HG03095 (cell line): ENCODE results near the gene LIPT2.
"Not testable (repeated sequence)": the region's sequence is repeated elsewhere in the genome, so short reads cannot be mapped to it uniquely, and the experiment has no call there.

Experiments used
- ATAC-seq: cut with Tn5 transposase; IDR thresholded peaks from one replicate; pipeline ENCODE4 v1.9.1; 2021; ENCODE audit warnings: moderate library complexity; ENCODE audit not compliant: unreplicated experiment

LIPT2 gene

GRCh38 chr11:74492974-74493790 lies at the start of gene LIPT2:
Gene LIPT2, minus strand, starts transcription at chr11:74493724. Its CDS starts 21 bp downstream, at chr11:74493703.
- ATAC-seq: peak; percentile 97

- no peak for ATAC-seq
Observed at GRCh38 chr11:74541466-74541865, 47.9 kb upstream of the LIPT2 start.

GRCh38 chr11:74540270-74540669 lies 46.7 kb upstream of the LIPT2 start:
- no peak for ATAC-seq

GRCh38 chr11:74538680-74539079 lies 45.2 kb upstream of the LIPT2 start:
- no peak for ATAC-seq

GRCh38 chr11:74535371-74536160 lies 42.0 kb upstream of the LIPT2 start:
- ATAC-seq: no peak

GRCh38 chr11:74534946-74535275 lies 41.4 kb upstream of the LIPT2 start:
- not testable (repeated sequence) for ATAC-seq

GRCh38 chr11:74534216-74534945 lies 40.9 kb upstream of the LIPT2 start:
- ATAC-seq: no peak

GRCh38 chr11:74533421-74533820 lies 39.9 kb upstream of the LIPT2 start:
- no peak for ATAC-seq

GRCh38 chr11:74532501-74533246 lies 39.1 kb upstream of the LIPT2 start:
- ATAC-seq: no peak

GRCh38 chr11:74524978-74525377 lies 31.5 kb upstream of the LIPT2 start:
- ATAC-seq: no peak

- no peak for ATAC-seq
Observed at GRCh38 chr11:74524501-74524900, 31.0 kb upstream of the LIPT2 start.

GRCh38 chr11:74522776-74523175 lies 29.3 kb upstream of the LIPT2 start:
- ATAC-seq: no peak

- ATAC-seq: no peak
Observed at GRCh38 chr11:74521666-74522252, 28.2 kb upstream of the LIPT2 start.

- no peak for ATAC-seq
Observed at GRCh38 chr11:74520927-74521665, 27.6 kb upstream of the LIPT2 start.

- ATAC-seq: no peak
Observed at GRCh38 chr11:74520316-74520715, 26.8 kb upstream of the LIPT2 start.

- ATAC-seq: no peak
Observed at GRCh38 chr11:74519710-74520109, 26.2 kb upstream of the LIPT2 start.

GRCh38 chr11:74517592-74517991 lies 24.1 kb upstream of the LIPT2 start:
- not testable (repeated sequence) for ATAC-seq

GRCh38 chr11:74507582-74507981 lies 14.1 kb upstream of the LIPT2 start:
- ATAC-seq: no peak

- no peak for ATAC-seq
Observed at GRCh38 chr11:74506823-74507222, 13.3 kb upstream of the LIPT2 start.

GRCh38 chr11:74505911-74506310 lies 12.4 kb upstream of the LIPT2 start:
- ATAC-seq: no peak
